ENCODE data around the gene C7orf33. TPM values are rescaled to one million over a fixed set of nuclear protein-coding genes. Genes with fewer than 3 reads are reported as not detected.
"Not testable (repeated sequence)": the region's sequence is repeated elsewhere in the genome, so short reads cannot be mapped to it uniquely, and the experiment has no call there.

Gene C7orf33
- total RNA-seq, 2 experiments from 2014 or later: not detected

GRCh38 chr7:148589640-148590039 lies 926 bp upstream of the C7orf33 start:
- ChIA-PET POLR2A (interaction anchor here (1.1 kb wide), 1 partner anchor 12 kb away, joined by 3 read pairs; no protein-coding TSS in a partner anchor), CTCF (ENCODE audit: unreplicated experiment) (no interaction called here)
- no peaks in the 10 kb centered on the region for H3K36me3 ChIP-seq (ENCODE audit: insufficient read depth, low read length)

GRCh38 chr7:148596354-148596753 lies 5.8 kb downstream of the C7orf33 start:
- intact Hi-C loops (cut with micrococcal nuclease; ENCODE audit: unreplicated experiment): not testable (repeated sequence)

More at GRCh38 chr7:148589640-148590039, 926 bp upstream of the C7orf33 start:
- Histone ChIP-seq H3K79me2 (ENCODE audit: insufficient read depth, low read depth, low read length) (no peaks in the 10 kb centered on the region), H3K9me3 (ENCODE audit: low read length) (no peaks in the 10 kb centered on the region), H3K27ac (ENCODE audit: low read depth, low read length, poor library complexity, severe bottlenecking) (no peak overlapping the region), H2AFZ (ENCODE audit: low read length) (no peak overlapping the region), H3K4me2 (ENCODE audit: low read length) (no peak overlapping the region), H4K20me1 (ENCODE audit: insufficient read depth, low read length) (no peaks in the 10 kb centered on the region), H3K4me3 (ENCODE audit: low read depth, low read length, poor library complexity, severe bottlenecking) (no peak overlapping the region), H3K4me1 (ENCODE audit: insufficient read depth, low read length, poor library complexity, severe bottlenecking) (no peaks in the 10 kb centered on the region), H3K9me2 (ENCODE audit: insufficient read depth, low read length) (no peaks in the 10 kb centered on the region)
- intact Hi-C loops (cut with micrococcal nuclease; ENCODE audit: unreplicated experiment): no loop called here
- no peak for TF ChIP-seq CTCF (conservative IDR thresholded peaks at IDR 0.05; ENCODE audit: low read length)
- TF ChIP-seq EZH2phosphoT487 (IDR thresholded peaks at IDR 0.05; ENCODE audit: borderline replicate concordance, low read depth, low read length): no peak
- BruUV-seq (replicated peaks): no TSS peak
- no peak for DNase-seq (ENCODE audit: low spot score)

GRCh38 chr7:148598351-148598750 lies 7.8 kb downstream of the C7orf33 start:
- BruUV-seq (replicated peaks): no TSS peak

More at GRCh38 chr7:148596354-148596753, 5.8 kb downstream of the C7orf33 start:
- CTCF ChIA-PET (ENCODE audit: unreplicated experiment); BruUV-seq (replicated peaks); H4K20me1 ChIP-seq (ENCODE audit: insufficient read depth, low read length); H3K9me2 ChIP-seq (ENCODE audit: insufficient read depth, low read length); H3K4me1 ChIP-seq (ENCODE audit: insufficient read depth, low read length, poor library complexity, severe bottlenecking); H3K4me3 ChIP-seq (ENCODE audit: low read depth, low read length, poor library complexity, severe bottlenecking); H3K36me3 ChIP-seq (ENCODE audit: insufficient read depth, low read length); DNase-seq (ENCODE audit: low spot score); H2AFZ ChIP-seq (ENCODE audit: low read length); H3K27ac ChIP-seq (ENCODE audit: low read depth, low read length, poor library complexity, severe bottlenecking); H3K9me3 ChIP-seq (ENCODE audit: low read length); H3K4me2 ChIP-seq (ENCODE audit: low read length); H3K79me2 ChIP-seq (ENCODE audit: insufficient read depth, low read depth, low read length): not testable (repeated sequence)
- POLR2A ChIA-PET: interaction anchor here (0.6 to 0.8 kb wide), 2 partner anchors 11 to 12 kb away, joined by 5 read pairs; no protein-coding TSS in a partner anchor

More at GRCh38 chr7:148598351-148598750, 7.8 kb downstream of the C7orf33 start:
- Histone ChIP-seq H3K27ac (ENCODE audit: low read depth, low read length, poor library complexity, severe bottlenecking) (no peak overlapping the region), H3K36me3 (ENCODE audit: insufficient read depth, low read length) (no peaks in the 10 kb centered on the region), H3K79me2 (ENCODE audit: insufficient read depth, low read depth, low read length) (no peaks in the 10 kb centered on the region), H3K4me2 (ENCODE audit: low read length) (no peak overlapping the region), H3K4me1 (ENCODE audit: insufficient read depth, low read length, poor library complexity, severe bottlenecking) (no peaks in the 10 kb centered on the region), H3K9me3 (ENCODE audit: low read length) (no peaks in the 10 kb centered on the region), H2AFZ (ENCODE audit: low read length) (no peak overlapping the region), H3K9me2 (ENCODE audit: insufficient read depth, low read length) (no peaks in the 10 kb centered on the region), H3K4me3 (ENCODE audit: low read depth, low read length, poor library complexity, severe bottlenecking) (no peak overlapping the region), H4K20me1 (ENCODE audit: insufficient read depth, low read length) (no peaks in the 10 kb centered on the region)
- intact Hi-C loops (cut with micrococcal nuclease; ENCODE audit: unreplicated experiment): no loop called here
- TF ChIP-seq CTCF (conservative IDR thresholded peaks at IDR 0.05; ENCODE audit: low read length) (no peak), EZH2phosphoT487 (IDR thresholded peaks at IDR 0.05; ENCODE audit: borderline replicate concordance, low read depth, low read length) (no peak)
- POLR2A ChIA-PET: no interaction called here
- no peak for DNase-seq (ENCODE audit: low spot score)
- CTCF ChIA-PET (ENCODE audit: unreplicated experiment): no interaction called here
